NCI-H146 treated with DMSO at 0.1 percent for 48 hours (cell line): ENCODE results near the gene MSANTD3.
"Not testable (repeated sequence)": the region's sequence is repeated elsewhere in the genome, so short reads cannot be mapped to it uniquely, and the experiment has no call there.

Source experiments
- DNase-seq: peaks from one replicate; lab custom pipeline; 2025; ENCODE audit not compliant: unreplicated experiment; lab: John Stamatoyannopoulos, UW

Gene MSANTD3

DNA sequence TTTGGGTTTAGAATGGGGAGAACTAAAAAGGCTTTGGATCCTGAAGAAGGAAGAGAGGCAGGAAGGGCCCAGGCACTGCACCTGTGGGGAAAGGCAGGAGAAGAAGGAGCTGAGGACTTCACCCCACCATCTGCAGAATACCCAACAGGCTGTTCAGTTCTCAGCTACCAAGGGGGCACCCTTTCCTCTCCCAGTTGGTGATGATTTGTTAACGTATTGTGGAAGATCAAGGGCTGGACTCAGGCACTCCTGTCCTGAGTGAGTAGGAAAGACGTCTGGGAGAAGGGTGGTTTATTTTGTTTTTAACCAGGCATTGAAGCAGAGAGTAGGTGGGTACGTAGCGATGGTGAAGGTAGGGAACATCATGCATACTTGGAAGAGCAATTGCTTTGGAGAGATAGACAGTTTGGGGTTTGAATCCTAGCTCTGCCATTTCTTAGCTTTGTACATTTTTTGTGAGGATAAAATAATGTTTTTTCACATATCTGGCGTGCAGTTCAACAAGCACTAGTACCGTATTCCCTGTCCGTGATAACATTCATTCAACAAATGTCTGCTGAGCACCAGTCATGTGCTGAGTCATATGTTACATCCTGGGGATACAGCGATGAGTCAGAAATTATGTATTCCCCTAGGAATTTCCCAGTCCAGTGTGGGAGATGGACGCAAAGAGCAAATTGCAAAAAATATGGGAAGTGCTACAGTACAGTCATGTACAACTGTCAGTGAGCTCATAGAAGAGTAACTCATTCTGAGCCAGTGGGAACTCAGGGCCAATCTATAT, 2.1 kb downstream of the MSANTD3 start:
- no peak for DNase-seq

- DNase-seq = no peak
Observed at GRCh38 chr9:100430286-100430940, 3.5 kb downstream of the MSANTD3 start.

DNA sequence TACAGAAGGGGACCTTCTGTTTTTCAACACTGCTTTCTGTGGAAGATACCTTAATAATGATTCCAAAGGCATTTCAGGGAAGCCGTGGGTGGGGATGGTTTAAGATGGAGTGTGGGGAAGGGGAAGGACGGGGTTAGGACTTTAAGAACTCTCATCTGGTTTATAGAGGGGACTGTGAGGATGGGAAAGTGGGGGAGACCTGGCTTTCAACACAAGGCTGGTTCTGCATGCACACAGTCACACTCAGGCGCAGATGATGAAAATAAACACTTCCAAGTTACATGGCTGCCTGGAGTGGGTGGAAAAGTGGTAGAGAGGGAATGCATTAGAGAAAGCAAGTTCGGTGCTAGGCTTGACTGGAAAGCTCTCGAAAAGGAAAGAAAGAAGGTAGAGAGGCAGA, 4.9 kb downstream of the MSANTD3 start:
- no peak for DNase-seq

DNA sequence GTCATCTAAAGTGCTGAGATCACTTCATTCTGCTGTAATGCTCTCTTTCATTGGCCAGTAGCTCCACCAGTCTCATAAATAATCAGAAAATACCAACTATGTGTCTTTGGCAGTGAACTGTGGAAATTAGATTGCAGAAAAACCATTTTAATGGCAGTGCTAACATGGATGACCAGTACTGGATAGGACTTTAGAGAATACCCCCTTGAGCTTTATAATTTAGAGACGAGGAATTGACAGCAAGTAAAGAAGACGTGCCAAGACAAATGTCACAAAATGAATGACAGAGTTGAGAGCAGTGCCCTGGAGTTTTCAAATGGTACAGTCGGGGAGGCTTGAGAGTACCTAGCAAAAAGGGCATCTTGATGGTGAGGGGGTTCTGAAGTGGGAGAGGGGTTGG, 5.8 kb downstream of the MSANTD3 start:
- no peak for DNase-seq

DNA sequence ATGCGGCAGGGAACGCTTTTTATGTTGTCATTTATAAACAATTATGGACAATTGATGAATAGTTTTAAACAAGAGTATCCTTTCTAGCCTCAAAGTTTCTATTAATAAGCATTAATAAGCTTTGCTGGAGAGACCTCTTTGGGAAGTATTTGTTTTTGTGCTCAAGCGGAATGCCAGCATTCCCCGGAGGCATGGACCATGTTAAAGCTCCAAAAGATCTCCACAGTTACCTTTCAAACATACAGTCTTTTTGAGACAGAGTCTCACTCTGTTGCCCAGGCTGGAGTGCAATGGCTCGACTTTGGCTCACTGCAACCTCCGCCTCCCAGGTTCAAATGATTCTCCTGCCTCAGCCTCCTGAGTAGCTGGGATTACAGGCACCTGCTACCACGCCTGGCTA, 9.6 kb downstream of the MSANTD3 start:
- DNase-seq = no peak

DNA sequence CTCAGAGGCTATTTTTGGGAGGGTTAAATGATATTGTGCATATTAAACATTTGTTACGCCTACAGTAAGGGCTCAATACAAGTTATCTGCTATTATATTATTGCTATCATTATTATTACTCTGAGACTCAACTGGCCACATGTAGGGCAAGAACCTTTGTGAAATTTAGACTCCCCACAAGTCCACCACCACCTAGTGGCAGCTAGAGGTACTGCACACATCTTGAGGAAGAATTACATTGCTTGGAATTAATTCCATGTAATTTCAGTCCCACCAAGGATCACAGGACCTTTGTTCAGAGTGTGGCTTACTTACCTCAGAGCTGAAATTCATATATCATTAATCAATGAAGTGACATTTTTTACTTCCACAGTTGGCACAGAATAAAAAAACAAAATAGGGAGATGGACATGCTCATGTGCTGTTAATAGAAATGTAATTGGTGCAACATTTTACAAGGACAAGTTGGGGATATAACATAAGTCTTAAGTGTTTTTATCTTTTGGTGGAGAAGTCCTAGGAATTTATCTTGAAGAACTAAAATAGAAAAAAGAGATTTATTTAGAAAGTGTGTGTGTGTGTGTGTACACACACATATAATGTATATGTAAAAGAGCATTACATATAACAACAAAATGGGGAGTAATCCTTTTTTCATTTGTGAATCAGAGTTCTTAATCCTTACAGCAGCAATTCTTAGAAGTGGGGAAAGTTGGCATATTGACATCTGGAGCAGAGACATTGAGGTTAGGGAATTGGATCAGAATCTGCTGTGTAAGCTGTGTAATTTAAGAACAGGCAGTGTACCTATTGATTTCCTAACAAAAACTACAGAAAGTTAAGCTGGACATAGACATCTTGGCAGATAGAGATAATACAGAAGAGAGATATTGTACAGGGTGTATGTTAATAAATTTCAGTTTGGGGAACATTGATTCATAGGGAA, 11.2 kb downstream of the MSANTD3 start:
- no peak for DNase-seq

DNA sequence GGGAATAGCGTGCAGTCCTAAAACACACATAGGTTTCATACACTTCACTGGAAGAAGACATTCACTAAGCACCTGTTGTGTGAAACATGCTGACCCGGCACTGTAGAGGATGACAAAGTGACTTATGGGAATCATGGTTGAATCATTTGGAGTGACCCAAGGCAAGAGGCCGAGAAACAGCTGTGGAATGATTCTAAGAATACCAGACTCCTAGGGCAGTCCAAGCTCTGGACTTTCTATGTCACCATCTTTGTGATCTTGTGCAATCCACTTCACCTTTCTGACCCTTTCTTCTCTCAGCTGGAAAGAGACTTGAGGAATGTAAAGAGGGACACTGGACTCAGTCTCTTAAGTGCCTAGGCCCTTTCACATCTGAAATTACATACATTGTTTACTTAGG, 13.1 kb downstream of the MSANTD3 start:
- no peak for DNase-seq

- DNase-seq = not testable (repeated sequence)
Observed at GRCh38 chr9:100440487-100440886, 13.5 kb downstream of the MSANTD3 start.

DNA sequence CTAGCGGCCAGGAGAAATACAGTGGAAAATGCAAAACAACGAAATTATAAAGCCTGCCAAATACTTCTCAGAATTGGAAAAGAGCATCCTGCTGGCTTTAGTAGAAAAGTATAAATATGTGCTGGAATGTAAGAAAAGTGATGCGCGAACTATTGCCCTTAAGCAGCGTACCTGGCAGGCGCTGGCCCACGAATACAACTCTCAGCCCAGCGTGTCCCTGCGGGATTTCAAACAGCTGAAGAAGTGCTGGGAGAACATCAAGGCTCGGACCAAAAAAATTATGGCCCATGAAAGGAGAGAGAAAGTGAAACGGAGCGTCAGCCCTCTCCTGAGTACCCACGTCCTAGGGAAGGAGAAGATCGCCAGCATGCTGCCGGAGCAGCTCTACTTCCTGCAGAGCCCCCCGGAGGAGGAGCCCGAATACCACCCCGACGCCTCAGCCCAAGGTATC, 15.0 kb downstream of the MSANTD3 start:
- no peak for DNase-seq

DNA sequence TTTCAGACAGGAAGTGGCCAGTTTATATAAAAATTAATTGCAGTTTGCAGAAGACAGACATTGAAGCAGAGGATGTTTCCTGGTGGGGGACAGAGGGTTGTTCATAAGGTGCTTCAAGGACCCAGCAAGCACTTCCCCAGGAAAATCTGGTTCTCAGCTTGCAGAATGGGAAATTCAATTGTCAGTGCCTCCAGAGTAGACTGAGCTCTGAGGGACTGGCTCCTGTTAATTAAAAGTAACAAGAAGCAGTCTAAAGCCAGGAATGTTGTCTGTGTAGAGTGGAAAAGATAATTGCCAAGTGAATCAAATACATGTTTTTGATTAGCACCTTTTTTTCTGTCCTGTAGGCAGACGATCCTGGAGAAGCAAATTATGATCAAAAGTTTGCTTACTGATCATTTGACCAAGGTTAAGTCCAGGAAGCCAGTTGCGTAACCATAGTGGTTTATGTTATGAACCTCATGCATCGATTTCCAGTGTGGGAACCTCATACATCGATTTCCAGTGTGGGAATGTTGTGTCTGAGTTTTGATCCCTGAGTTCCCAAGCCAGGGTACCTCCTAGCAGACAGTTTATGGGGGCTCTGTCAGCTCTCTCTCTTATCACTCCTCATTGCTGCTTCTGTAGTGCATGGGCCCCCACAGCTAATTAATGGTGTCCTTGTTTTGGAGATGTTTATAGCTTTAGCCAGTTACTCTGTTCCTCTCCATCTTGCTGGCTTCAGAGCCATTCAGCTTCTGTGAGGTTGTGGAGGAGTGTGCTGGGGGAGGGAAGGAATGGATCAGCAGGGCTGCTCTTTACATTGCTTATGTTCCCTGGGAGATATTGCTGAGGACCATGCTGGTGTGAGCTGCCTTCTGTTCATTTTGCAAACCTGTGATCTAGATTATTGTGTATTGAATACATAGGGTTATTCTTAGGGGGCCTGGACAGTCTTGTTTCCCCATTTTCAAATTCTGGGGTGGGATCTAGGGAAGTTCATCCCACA, 17.1 kb downstream of the MSANTD3 start:
- no peak for DNase-seq

- DNase-seq = no peak
Observed at GRCh38 chr9:100445161-100445902, 18.4 kb downstream of the MSANTD3 start.

- no peak for DNase-seq
Observed at GRCh38 chr9:100445903-100446549, 19.1 kb downstream of the MSANTD3 start.

GRCh38 chr9:100447041-100447440, 20.1 kb downstream of the MSANTD3 start:
- DNase-seq = no peak

- DNase-seq = no peak
Observed at GRCh38 chr9:100448266-100448665, 21.3 kb downstream of the MSANTD3 start.

DNA sequence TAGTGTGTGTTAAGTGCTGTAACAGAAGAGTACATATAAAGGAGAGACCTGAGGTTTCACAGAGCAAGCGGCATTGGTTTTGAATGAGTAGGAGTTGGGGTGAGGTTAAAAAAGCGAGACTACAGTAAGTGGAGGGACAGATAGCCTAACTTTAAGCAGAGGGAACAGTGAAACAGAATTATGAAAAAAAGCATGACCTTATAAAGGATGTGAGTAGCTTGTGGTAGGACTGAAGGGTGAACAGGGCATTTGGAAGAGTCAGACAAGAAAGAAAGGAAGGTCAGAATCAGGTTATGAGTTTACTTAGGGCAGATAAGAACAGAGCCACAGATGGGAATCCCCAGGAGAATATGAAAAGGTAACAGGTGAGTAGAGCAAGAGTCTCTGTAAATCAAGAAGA, 22.5 kb downstream of the MSANTD3 start:
- no peak for DNase-seq

- DNase-seq = no peak
Observed at GRCh38 chr9:100452894-100453293, 26.0 kb downstream of the MSANTD3 start.

GRCh38 chr9:100455470-100455869, 28.5 kb downstream of the MSANTD3 start:
- no peak for DNase-seq

- DNase-seq = no peak
Observed at GRCh38 chr9:100457517-100457916, 30.6 kb downstream of the MSANTD3 start.

GRCh38 chr9:100459963-100460362, 33.0 kb downstream of the MSANTD3 start:
- DNase-seq = no peak
